Inflammatory macrophage treated with lipopolysaccharide for 1 hour (primary cell): Measurements from ENCODE around the gene PRR11.
"Not testable (repeated sequence)": the region's sequence is repeated elsewhere in the genome, so short reads cannot be mapped to it uniquely, and the experiment has no call there.

ENCODE experiments used
- DNase-seq, 2 donors: peaks; one replicate each; pipeline ENCODE4 v3.0.0-alpha.2; 2020 to 2022

Gene PRR11

GRCh38 chr17:59220328-59221158, 65.0 kb downstream of the PRR11 start, which contains the start of gene GDPD1:
Gene GDPD1 (plus strand): TSS chr17:59220511. CDS start chr17:59220610, 99 bp downstream.
- DNase-seq: peak; percentile 90 to 96

DNA sequence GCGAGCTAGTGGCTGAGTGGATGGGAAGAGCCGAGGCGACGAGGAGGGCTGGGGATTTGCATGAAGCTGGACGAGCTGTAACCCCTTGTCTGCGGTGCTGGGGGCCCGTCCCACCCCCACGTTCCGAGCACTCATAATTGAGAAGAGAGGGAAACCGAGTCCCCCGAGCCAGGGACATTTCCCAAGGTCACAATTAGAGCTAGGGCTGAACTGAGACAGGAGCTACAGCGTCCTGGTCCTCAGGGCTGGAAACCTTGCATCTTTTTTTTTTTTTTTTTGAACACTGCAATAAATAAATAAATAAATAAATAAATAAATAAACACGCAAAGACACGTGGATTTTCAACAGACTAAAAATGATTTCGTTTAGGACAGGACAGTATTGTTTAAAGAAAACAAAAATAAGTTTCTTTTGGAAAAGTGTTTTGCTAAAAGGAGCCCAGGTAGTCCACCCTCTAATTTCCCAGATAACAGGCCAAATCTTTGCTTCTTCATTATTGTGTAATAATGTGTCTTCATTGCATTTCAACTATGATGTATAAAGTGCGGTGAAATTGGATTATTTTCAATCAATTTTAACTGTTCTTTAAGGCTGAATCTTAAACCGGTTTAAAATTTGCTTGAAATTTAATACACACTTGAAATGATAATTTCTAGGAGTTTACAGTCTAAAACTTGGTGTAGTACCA, 65.8 kb downstream of the PRR11 start:
- peak in 1 of 2 donors; percentile 1 for DNase-seq

GRCh38 chr17:59223813-59224212, 68.3 kb downstream of the PRR11 start:
- no peak for DNase-seq

- not testable (repeated sequence) for DNase-seq
Measured at GRCh38 chr17:59228588-59228987, 73.0 kb downstream of the PRR11 start.

DNA sequence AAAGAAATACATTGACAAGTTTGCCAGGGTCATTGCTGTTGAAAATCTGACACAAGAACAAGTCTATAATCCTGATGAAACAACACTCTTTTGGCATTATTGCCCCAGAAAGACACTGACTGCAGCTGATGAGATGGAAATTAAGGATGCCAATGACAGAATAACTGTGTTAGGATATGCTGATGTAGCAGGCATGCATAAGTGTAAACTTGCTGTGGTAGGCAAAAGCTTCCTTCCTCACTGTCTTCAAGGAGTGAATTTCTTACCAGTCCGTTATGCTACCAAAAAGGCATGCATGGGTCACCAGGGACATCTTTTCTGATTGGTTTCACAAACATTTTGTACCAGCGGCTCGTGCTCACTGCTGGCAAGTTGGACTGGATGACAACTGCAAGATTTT, 75.2 kb downstream of the PRR11 start:
- DNase-seq: no peak

- DNase-seq: no peak
Measured at GRCh38 chr17:59234631-59235030, 79.1 kb downstream of the PRR11 start.

DNA sequence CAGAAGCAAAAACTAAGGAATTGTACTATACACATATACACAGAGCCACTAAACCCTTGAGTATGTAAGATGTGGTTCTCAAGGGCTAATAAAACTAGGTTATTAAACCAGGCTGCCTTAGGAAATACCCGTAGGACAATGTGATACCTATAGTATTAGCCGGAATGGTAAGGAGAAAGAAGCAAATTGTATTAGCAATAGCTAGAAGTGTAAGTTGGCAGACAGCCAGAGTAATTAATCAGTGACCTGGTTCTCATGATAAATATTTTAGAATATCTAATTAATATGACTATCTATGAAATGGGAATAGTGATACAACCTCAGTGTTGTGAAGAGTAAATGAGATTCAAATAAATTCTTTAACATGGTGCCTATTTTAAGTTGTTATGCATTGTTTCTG, 83.4 kb downstream of the PRR11 start:
- no peak for DNase-seq

- DNase-seq: no peak
Measured at GRCh38 chr17:59244081-59244480, 88.5 kb downstream of the PRR11 start.
